ES-I3 (cell line): ENCODE data around the gene GNAI1.

Experiments used
- H3K36me3 ChIP-seq: 2 replicates; pipeline ENCODE4 v1.6.1; 2013; ENCODE audit warnings: mild to moderate bottlenecking, low read length, control low read depth, moderate library complexity; ENCODE audit not compliant: insufficient read depth
- H3K4me1 ChIP-seq: 2 replicates; pipeline ENCODE4 v1.6.1; 2013; ENCODE audit warnings: mild to moderate bottlenecking, control low read depth, low read length; ENCODE audit not compliant: insufficient read depth
- H3K9ac ChIP-seq: 2 replicates; pipeline ENCODE4 v1.6.1; 2013; ENCODE audit warnings: low read depth, mild to moderate bottlenecking, low read length, moderate library complexity
- H3K9me3 ChIP-seq: 2 replicates; pipeline ENCODE4 v1.6.1; 2013; ENCODE audit warnings: mild to moderate bottlenecking, low read length, moderate library complexity; ENCODE audit not compliant: control insufficient read depth, insufficient read depth

Gene GNAI1

DNA sequence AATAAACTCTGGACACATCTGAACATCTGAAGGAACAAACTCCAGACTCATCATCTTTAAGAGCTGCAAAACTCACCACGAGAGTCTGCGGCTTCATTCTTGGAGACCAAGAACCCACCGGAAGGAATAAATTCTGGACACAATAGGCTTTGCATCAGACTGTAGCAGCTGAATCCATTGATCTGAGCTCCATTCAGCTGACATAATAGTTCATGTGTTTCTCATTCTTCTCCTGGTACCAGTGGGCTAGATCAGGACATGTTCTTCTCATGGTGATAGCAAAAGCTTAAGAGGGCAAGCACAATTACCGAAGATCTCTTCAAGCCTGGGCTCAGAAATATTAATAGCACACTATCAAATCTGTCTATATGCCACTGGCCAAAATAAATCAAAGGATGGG lies 20.5 kb upstream of the GNAI1 start:
- Histone ChIP-seq H3K36me3 (no peaks in the 10 kb centered on the region), H3K9ac (no peak overlapping the region), H3K9me3 (no peaks in the 10 kb centered on the region), H3K4me1 (no peaks in the 10 kb centered on the region)

DNA sequence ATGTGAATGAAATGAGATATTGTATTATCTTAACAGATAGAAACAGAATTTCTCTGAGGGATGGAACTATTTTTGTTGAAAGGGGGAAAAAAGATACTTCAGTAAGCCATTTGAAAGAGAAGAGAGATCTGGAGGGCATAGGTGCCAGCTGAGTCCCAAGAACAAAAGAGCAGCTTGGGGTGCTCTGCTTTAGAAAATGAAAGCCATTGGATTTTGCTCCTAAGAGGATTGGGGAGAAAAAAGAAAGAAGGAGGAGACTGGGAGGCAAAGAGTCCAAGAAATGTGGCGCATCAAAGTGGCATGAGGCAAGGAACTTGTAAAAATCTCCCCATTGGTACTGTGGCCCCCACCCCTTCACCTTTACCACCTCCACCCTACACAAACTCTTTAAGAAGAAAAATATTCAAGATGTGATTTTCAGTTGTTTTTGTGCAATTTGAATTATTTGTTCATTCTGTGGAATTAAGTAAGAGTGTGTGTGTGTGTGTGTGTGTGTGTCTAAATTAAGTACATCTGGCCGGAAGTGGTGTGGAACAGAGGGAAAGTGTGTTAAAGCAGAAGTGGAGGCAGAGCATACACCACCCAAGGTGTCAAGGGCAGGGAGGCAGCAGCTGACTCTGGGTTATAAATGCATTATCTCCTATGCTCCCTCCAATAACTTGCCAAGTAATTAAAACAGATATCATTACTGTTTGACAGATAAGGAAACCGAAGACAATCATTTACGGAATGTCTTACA lies 9.9 kb upstream of the GNAI1 start:
- no peaks in the 10 kb centered on the region for H3K36me3 ChIP-seq
- H3K9me3 ChIP-seq, result no peaks in the 10 kb centered on the region
- H3K9ac ChIP-seq, result no peak overlapping the region
- peaks cover 17% of the 10 kb centered on the region for H3K4me1 ChIP-seq

GRCh38 chr7:80127412-80128160 lies 7.0 kb upstream of the GNAI1 start:
- no peak overlapping the region for H3K9ac ChIP-seq
- peaks cover 17% of the 10 kb centered on the region for H3K4me1 ChIP-seq
- no peaks in the 10 kb centered on the region for H3K9me3 ChIP-seq
- no peaks in the 10 kb centered on the region for H3K36me3 ChIP-seq

DNA sequence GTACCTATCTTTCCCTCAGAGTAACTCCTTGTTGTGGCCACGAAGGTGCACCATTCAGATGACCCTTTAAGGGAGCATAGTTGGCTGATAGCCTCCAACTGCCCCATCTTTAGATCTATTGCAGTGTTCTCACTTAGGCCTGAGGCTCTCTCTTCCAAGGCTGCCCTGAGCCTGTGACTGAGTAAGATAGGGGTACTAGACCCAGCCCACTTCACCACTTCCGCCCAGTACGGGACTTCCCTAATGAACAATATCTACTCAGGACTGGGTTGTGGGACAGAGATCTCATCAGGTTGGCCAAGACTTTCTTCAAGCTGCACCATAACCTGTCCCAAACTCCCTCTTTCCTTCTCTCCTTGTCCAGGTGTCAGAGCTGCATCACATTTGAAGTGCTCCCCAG lies 5.7 kb upstream of the GNAI1 start:
- no peaks in the 10 kb centered on the region for H3K36me3 ChIP-seq
- no peaks in the 10 kb centered on the region for H3K9me3 ChIP-seq

DNA sequence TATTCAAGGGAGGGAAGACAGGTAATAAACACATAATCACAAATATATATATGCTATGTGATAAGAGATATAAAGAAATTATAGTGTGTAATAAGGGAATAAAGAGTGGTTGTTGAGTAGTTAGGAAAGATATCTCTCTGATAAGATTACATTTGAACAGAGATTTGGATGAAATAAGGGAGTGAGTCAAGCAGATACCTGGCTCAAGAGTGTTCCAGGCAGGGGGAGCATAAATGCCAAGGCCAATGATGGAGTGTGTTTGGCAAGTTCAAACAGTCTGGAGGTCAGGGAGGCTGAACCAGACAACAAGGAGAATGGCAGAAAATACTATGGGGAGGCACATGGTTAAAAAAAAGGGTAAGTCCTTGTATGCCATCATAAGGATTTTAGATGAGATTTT lies 4.8 kb upstream of the GNAI1 start:
- no peaks in the 10 kb centered on the region for H3K36me3 ChIP-seq
- peaks cover 20% of the 10 kb centered on the region for H3K4me1 ChIP-seq
- H3K9ac ChIP-seq, result no peak overlapping the region
- no peaks in the 10 kb centered on the region for H3K9me3 ChIP-seq

More for the DNA sequence above, 5.7 kb upstream of the GNAI1 start:
- Histone ChIP-seq H3K4me1 (peaks cover 20% of the 10 kb centered on the region), H3K9ac (no peak overlapping the region)

- Histone ChIP-seq H3K4me1 (peaks cover 19% of the 10 kb centered on the region), H3K36me3 (no peaks in the 10 kb centered on the region), H3K9ac (no peak overlapping the region), H3K9me3 (no peaks in the 10 kb centered on the region)
These were observed 2.8 kb upstream of the GNAI1 start for GRCh38 chr7:80131675-80132435.

DNA sequence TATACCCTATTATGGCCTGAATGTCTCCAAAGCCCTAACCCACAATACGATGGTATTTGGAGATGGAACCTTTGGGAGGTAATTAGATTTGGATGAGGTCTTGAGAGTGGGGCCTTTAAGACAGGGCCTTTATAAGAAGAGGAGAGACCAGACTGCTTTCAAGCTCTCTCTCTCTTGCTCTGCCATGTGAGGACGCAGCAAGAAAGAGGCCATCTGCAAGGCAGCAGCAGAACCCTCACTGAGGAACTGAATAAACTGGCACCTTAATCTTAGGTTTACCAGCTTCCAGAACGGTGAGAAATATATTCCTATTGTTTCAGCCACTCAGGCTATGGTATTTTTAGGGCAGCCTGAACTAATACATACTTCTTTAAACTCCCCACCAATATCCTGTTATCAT lies 2.0 kb upstream of the GNAI1 start:
- H3K9me3 ChIP-seq, result no peaks in the 10 kb centered on the region
- H3K4me1 ChIP-seq, result peaks cover 11% of the 10 kb centered on the region
- no peaks in the 10 kb centered on the region for H3K36me3 ChIP-seq
- no peak overlapping the region for H3K9ac ChIP-seq

DNA sequence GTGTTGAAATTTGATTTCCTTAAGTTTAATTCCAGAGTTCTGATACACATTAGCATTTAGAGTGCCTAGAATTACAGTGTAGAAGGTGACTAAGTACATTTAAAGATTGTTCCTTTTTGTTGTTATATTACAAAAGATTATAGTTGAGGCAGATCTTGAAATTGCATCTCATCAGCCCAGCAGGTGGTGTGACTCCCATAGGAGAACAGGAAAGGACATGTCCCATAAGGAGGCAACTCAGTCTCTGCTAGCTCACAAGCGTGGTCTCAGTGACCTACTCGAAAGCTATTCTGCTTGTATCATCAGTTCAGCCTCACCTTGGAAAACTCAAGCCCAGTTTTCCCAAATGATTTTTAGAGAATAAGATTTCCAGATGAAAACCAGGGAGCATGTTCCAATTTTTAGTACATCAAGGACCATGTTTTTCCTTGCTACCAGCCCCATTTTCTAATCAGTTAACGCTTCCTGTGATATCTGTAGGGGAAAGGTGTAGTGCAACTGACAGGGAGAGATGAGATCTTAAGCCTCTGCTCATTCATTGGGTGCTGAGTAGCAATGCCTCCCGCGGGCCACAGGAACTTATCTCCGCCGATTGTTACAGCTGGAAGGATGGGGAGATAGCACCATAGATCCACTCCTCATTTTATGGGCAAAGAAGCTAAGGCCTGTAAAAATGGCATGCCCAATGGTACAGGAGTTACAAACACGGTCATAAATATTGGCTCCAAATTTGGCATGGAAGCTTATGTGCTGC lies 1.1 kb upstream of the GNAI1 start:
- Histone ChIP-seq H3K4me1 (peaks cover 3% of the 10 kb centered on the region; the same call in 1 of the 2 replicates), H3K9ac (peak overlapping the region; percentile 95), H3K36me3 (no peaks in the 10 kb centered on the region), H3K9me3 (no peaks in the 10 kb centered on the region)

GRCh38 chr7:80134115-80134535 lies 506 bp upstream of the GNAI1 start:
- Histone ChIP-seq H3K9me3 (no peaks in the 10 kb centered on the region), H3K36me3 (no peaks in the 10 kb centered on the region), H3K4me1 (peaks cover 9% of the 10 kb centered on the region), H3K9ac (peak overlapping the region; percentile 95)

DNA sequence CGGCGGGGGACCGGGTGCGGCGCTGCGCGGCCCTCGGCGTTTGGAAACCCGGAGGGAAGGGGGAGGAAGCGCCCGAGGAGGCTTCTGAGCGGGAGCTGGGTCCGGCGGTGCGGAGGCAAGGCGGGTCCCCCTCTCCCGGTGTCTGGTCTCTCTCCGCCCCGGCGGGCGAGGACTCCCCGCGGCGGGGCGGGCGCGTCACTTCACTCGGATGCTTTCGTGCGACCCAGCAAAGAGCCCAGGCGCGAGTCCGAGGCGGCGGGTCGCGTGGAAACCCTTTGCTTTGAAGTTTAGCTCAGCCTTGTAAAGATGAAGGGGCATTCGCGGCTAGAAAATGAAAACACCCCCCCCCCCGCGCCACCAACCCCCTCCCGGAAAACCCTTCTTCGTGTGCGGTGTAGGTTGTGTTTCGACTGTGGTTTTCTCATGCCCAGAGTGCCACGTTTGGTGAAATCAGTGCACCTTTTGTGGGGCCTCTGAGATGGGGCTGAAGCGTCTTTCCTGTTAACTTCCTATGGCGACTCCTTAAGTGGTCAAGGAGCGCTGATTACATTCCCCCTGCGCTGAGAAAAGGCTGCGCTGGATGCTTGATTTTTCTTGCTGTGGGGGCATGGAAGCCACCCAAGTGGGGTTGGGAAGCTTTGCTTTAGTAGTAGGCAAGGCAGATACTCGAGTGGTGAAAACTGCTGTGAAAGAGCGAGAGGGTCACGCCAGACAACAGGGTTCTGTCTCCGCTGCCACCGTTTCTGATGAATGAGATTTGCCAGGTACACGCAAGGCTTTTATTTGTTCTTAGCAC lies 876 bp downstream of the GNAI1 start:
- Histone ChIP-seq H3K9me3 (no peaks in the 10 kb centered on the region), H3K9ac (peak overlapping the region; percentile 76), H3K36me3 (no peaks in the 10 kb centered on the region), H3K4me1 (peaks cover 12% of the 10 kb centered on the region)

DNA sequence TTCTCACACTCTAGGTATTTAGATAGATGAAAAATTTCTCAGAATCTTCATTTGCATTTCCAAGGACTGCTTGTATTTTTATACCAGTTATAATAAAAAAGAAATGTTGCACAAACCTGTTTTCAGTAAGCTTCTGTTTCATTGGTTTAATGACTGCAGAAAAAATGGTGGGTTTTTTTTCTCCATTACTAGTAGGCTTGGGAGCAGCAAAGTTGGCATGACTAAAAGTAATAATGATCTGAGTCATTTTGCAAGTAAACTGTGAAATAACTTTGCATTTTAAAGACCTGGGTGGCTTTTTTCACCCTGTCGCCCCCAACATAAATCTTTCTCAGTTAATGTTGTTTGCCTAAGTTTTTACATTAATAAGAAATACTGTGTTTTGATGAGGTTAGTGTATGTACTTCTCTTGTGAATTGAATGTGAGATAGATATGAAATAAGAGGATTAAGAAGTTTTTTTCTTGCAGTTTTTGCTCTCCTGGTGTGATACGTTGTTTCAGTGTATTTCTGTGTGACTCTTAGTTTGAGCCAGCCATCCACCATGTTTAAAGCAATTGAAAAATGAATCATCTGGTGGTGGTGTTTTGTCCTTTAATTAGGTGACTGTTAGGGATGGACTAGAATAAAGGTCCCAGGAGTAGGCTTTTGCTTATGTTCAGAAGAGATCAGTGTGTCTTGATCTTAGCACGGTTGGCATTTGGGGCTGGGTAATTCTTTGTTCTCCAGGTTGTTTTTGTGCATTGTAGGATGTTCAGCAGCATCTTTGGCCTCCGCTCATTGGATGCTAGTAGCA lies 1.8 kb downstream of the GNAI1 start:
- Histone ChIP-seq H3K9ac (peak overlapping the region; percentile 76), H3K4me1 (peaks cover 12% of the 10 kb centered on the region), H3K9me3 (no peaks in the 10 kb centered on the region), H3K36me3 (no peaks in the 10 kb centered on the region)

DNA sequence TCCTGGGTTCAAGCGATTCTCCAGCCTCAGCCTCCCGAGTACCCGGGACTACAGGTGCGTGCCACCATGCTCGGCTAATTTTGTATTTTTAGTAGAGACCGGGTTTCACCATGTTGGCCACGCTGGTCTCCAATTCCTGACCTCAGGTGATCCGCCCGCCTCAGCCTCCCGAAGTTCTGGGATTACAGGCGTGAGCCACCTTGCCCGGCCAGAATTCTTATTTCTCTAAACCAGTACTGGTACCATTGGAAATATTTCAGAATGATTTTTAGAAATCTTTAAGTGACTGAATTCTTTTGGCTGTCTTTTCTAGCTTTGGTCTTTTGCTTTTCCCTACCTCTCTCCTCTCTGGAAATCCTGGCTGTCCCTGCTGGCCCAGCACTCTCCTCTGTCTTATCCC lies 2.8 kb downstream of the GNAI1 start:
- Histone ChIP-seq H3K36me3 (no peaks in the 10 kb centered on the region), H3K4me1 (peaks cover 12% of the 10 kb centered on the region), H3K9me3 (no peaks in the 10 kb centered on the region), H3K9ac (peak overlapping the region; percentile 17; the same call in 1 of the 2 replicates)

DNA sequence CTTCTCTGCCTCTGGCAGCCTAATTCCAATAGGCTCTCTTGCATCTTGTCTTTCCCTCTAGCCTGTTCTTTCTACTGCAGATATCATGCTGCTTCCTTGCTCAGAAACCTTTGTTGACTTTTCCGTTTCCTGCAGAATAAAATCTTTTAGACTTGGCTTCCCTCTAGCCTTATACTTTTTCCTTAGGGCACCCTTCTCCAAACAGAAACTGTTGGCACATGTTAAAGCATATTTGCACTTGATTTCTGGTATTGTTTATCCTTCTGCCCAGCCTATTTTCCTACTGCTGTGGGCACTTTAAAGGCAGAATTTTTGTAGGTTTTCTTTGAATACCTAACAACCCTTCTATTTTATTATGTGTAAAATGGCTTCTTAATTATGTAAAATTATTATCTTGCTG lies 4.6 kb downstream of the GNAI1 start:
- H3K9ac ChIP-seq, result no peak overlapping the region
- no peaks in the 10 kb centered on the region for H3K36me3 ChIP-seq

More for the DNA sequence above, 4.6 kb downstream of the GNAI1 start:
- H3K4me1 ChIP-seq, result peaks cover 9% of the 10 kb centered on the region
- no peaks in the 10 kb centered on the region for H3K9me3 ChIP-seq
